ENCODE results near the gene SOHLH1.

SOHLH1 gene

DNA sequence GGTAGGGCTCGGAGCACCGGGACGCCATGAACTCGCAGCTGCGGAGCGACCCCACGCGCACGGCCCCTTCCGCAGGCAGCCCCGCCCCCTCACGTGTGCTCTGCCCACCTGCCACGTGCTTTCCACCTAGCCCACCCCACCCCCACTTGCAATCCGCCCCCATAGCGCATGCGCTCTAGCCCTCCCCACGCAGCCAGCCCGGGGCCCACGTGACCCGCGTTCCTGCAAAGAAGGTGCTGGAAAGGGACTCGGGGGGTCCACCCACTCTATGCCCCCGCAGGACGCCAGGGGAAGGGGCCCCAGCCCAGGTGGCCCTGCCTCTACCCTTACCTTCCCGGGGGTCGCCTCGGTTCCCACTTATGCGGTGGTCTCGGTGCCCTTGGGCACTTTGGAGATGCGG, at the start of gene SOHLH1:
SOHLH1 (minus strand) TSS at position 42 of the 400 bp plus-strand sequence; CDS start at position 28, 14 bp downstream.
- no peak for DNase-seq (ENCODE audit: low spot score)

- DNase-seq (ENCODE audit: low spot score) = no peak
Observed at GRCh38 chr9:135748676-135749075, 49.4 kb upstream of the SOHLH1 start.

GRCh38 chr9:135747311-135747710, 48.0 kb upstream of the SOHLH1 start:
- DNase-seq (ENCODE audit: low spot score) = no peak

DNA sequence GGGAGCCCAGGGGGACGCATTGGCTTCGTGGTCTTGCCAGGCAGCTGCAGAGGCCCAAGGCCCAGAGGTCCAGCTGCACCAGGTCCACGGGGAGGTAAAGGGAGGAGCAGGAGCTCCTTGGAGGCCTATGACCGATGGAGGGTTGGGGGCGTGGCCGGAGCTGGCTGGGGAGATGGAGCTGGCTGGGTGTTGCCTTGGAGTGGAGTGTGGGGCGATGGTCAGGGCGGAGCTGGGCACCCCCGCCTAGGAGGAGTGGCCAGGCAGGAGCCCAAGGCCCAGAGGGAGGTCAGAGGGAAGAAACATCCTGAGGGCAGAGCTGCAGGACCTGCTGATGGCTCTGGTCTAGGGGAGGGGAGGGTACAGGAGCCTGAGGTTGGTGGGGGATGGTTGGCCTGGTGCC, 47.3 kb upstream of the SOHLH1 start:
- no peak for DNase-seq (ENCODE audit: low spot score)

- DNase-seq (ENCODE audit: low spot score) = no peak
Observed at GRCh38 chr9:135745686-135746324, 46.5 kb upstream of the SOHLH1 start.

GRCh38 chr9:135745189-135745588, 45.9 kb upstream of the SOHLH1 start:
- DNase-seq (ENCODE audit: low spot score) = no peak

DNA sequence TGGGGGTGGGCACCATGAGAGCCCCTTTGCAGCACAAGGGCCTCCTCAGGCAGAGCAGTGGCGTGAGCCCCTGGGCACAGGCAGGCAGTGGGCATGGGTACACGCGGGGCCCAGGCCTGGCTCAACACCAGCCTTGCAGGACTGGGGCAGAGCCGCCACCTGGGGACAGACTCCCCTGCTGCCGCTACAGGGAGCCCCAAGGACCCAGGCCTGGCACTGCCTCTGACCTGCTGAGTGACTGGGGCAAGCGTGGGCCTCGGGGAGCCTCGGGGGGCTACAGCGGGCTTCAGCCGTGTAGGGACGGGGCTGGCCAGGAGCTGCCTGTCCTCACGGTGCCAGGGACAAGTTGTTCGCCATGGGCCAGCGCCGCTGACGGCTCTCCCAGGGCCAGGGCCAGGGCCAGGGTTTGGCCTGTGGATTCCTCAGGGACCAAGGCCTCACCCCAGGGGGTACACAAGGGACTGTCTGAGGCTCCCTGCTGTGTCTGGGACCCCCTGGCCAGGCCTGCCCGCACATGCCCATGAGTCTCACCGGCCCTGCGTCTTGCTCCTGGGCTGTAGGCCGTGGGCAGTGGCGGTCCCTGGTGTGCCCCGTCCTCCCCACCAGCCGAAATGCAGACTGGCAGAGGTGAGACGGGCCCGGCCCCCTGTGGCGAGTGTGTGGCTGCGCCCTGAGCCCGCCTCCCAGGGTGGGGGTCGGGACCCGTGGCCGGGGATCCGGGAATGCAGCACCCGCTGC, 45.2 kb upstream of the SOHLH1 start:
- no peak for DNase-seq (ENCODE audit: low spot score)

GRCh38 chr9:135743546-135744332, 44.5 kb upstream of the SOHLH1 start:
- DNase-seq (ENCODE audit: low spot score) = no peak

- DNase-seq (ENCODE audit: low spot score) = no peak
Observed at GRCh38 chr9:135743021-135743420, 43.7 kb upstream of the SOHLH1 start.

GRCh38 chr9:135741276-135742219, 42.3 kb upstream of the SOHLH1 start:
- DNase-seq (ENCODE audit: low spot score) = no peak

DNA sequence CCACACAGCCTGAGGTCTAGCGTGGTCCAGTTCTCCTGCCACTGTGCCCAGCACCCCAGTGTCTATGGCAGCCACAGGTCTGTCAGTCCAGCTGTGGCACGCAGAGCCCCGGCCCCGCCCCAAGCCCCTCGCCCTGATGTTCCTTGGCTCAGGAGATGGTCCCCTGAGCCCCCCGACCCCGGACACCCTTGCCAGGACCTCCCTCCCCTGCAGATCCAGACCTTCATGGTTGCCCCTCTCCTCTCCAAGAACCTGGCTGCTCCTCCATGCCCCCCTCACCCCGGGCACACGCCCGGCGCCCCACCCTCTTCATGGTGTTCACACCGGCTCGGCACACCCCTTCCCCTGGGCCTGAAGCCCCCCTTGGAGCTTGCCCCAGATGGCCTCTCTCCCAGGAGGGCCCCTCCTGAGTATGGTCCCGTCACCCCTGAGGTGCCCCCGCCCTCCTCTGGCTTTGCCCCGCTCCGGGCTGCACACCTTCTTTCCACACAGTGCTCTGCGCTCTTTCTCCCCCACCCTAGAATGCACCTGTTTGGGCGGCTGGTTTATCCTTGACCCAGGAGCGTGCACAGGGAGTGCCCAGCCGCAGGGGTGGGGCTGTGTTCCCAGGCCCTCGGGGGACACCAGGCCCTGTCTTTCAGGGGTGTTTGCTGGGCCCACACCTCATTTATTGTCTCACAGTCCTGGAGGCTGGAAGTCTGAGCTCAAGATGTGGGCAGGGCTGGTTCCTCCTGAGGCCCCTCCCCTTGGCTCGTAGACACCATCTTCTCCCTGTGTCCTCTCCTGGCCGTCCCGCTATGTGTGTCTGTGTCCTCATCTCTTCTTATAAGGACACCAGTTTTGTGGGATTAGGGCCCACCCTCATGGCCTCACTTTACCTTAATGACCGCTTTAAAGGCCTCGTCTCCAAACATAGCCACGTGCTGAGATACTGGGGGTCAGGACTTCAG, 40.3 kb upstream of the SOHLH1 start:
- DNase-seq (ENCODE audit: low spot score) = no peak

GRCh38 chr9:135737840-135738521, 38.7 kb upstream of the SOHLH1 start:
- no peak for DNase-seq (ENCODE audit: low spot score)

DNA sequence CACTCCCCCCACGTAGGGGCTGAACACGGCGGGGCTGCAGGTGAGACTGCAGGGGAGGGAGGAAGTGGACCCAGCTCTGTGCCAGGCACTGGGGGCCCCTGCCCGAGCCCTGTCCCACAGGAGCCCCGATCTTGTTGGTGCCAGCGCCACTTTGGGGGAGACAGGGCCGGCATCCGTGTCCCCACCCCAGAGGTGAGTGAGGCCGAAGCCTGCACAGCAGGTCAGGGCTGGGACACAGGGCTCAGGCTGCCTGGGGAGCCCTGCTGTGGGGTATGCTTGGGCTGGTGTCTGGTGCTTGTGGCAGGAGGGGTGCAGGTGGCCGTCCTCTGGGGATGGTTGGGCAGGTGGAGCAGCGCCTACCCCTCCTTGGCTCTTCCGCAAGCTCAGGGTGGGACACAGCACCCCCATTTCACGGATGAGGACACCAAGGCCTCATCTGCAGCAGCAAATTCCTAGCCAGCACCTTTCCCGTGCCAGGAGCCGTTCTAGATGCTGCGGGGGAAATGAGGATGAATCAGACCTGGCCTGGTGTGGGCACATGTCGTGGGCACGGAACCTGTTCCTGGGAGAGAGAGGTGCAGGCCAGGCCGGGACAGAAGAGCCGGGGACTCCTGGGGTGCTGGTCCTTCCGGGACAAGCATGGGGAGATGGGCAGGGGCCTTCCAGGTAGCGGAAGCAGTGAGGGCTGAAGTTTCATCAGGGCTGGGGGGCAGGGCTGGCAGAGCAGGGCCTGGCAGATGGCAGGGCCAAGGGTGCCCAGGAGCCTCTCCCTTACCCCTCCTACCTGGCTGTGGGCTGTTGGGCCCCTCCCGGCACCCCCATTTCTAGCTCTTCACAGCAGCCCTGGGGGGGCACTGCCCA, 37.9 kb upstream of the SOHLH1 start:
- DNase-seq (ENCODE audit: low spot score) = no peak

DNA sequence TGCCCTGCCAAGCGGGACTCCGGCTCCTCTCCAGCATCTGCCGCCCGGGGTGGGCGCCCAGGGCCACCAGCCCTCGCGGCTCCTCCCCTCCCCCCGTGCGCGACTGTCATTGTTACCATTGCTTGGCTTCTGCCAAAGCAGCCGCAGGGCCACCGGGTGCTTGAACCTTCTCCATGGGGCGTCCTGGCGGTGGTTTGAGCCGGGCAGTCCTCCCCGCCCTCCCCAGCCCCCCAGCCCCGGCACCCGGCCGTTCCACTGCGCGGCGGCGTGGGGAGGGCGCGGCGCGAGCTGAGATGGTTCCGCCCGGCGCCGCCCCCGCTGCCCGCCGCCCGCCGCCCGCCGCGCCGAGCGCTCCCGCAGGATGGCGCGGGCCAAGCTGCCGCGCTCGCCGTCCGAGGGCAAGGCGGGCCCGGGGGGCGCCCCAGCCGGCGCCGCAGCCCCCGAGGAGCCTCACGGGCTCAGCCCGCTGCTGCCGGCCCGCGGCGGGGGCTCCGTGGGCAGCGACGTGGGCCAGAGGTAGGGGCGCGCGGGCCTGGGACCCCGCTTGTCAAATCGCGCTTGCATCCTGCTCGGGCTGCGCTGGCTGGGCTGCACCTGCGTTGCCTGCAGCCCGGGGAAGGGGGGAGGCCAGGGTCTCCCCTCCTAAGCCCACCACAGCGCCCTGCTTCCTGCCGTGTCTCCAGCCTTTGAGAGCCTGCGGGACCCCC, 37.1 kb upstream of the SOHLH1 start:
- no peak for DNase-seq (ENCODE audit: low spot score)

DNA sequence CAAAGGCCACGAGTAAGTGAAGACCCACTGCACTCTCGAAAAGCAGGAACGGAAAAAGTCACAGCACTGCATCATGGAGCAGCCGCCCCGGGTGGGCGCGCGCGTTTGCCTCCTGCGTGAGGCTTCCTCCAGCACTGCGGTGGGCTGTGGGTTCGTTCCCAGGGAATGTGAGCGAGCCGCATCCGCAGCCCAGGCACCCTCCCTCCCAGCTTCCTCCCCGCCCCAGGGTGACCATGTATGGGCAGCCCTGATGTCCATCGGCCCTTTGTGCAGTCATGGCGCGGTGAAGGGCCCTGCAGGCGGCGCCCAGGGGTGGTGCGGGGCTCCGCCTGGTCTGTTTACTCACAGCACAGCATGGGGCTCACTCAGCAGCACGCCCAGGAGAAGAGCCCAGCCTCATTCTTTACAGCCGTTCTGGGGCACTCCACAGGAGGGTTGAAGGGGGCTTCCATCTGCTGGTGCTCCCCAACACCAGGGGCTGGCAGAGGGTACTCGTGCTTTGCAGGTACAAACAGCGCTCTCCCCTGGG, 35.4 kb upstream of the SOHLH1 start:
- DNase-seq (ENCODE audit: low spot score) = no peak

GRCh38 chr9:135732569-135733257, 33.4 kb upstream of the SOHLH1 start:
- DNase-seq (ENCODE audit: low spot score) = no peak

- no peak for DNase-seq (ENCODE audit: low spot score)
Observed at GRCh38 chr9:135731454-135731853, 32.2 kb upstream of the SOHLH1 start.

GRCh38 chr9:135729480-135729879, 30.2 kb upstream of the SOHLH1 start:
- no peak for DNase-seq (ENCODE audit: low spot score)
